HG02973 (cell line): ENCODE data around the gene PRDM16.

Source experiments
- ATAC-seq: cut with Tn5 transposase; IDR thresholded peaks from one replicate; pipeline ENCODE4 v1.9.1; 2021; ENCODE audit warnings: moderate library complexity; ENCODE audit not compliant: unreplicated experiment

Gene PRDM16

DNA sequence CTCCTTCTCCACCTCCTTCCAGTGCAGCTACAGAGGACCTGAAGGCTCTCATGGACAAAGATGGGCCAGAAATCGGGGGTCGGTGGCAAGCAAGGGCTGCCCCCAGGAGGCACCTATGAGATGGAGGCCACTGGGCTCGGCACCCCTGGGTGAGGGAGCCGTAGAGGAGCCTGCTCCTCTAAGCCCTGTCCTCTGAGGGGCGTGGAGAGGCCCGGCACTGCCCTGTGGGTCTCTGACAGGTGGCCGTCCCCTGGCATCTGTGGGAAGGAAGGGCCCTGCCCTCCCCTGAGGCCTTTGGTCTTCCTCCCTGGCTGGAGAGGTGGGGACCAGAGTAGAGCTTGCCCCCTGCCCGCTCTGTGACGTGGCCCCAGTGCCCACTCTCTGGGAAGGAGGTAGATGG is 30.9 kb downstream of the PRDM16 start:
- no peak for ATAC-seq

DNA sequence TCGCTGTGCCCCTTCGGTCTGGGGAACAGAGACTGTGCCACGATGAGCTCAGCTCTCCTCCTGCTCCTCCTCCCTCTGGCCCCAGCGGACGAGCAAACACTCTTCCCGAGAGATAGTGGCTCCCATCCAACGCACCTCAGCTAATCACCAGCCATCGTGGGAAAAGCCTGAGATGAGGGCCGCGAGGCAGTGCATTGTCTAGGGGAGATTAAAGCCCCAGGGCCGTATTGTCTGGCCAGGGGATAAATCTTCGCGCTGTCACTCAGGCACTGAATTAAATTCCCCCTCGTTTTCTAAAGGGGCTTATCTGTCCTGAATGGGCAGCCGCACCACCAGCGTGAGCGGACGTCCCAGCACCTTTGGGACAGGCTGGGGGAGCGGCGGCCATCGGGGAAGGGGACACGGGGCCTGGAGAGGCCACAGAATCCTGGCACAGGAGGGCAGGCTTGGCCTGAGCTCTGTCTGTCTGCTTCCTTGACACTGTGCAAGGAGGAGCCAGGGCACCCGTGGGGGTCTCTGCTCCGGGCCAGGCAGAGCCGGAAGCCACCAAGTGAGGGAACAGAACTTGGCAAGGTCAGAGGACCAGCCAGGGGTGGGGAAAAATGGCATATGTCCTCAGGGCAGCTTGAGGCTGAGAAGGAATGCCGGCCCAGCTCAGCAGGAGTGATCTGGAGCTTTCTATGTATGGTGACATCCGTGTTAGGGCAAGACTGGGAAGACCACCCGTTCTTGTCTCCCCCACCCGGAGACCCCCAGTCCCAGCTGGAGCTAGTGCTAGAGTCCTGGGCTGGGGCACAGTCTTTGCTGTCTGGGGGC is 32.3 kb downstream of the PRDM16 start:
- ATAC-seq, result no peak

DNA sequence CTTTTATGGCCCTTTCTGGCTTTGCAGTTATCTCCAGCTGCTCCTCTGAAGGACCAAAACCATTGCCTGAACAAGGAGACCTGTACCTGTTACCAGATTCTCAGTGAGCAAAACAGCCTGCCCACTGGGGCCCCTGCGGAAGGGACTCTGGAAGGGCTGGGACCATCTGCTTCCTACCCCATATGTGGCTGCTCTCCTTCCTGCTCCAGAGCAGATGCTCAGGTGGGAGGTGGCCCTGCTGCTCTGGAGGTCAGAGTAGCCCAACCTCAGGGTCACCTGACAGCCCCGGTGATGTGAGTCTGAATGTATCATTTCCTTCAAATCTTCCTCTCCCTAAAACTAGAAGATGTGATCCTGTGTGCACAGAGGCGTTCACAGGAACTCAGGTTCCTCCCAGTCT is 33.6 kb downstream of the PRDM16 start:
- ATAC-seq, result no peak

DNA sequence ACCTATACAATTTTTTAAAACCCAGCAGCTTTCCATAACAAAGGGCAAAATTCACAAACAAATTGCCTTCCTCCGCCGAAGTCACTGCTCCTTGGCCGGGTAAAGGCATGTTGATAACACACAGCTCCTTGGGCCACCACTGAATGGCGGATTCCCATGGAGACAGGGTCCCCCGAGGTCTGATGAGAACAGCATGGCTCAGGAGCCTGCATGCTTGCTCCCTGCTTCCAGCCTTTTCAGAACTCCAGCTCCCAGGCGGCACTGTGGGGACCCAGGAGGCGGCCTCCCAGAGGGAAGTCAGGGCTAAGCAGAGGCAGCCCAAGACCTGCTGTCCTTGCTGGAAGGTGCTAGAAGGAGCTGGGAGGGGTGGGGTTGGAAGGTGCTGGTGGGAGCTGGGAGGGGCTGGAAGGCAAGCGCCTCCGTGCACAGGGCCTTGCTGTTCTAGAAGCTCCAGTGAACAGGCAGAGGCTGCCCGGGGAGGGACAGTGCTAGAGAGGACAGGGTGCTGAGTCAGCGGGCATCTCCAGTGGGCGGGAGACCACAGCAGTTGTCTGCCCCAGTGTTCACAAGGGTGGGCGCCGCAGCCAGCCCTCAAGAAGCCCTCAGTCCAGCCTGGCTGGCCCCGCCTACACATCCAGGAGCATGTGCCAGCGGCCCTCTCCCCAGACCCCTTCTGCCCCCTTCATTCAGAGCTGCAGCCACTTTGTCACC is 35.1 kb downstream of the PRDM16 start:
- ATAC-seq, result no peak

- no peak for ATAC-seq
These were observed 36.3 kb downstream of the PRDM16 start for GRCh38 chr1:3105167-3105863.

DNA sequence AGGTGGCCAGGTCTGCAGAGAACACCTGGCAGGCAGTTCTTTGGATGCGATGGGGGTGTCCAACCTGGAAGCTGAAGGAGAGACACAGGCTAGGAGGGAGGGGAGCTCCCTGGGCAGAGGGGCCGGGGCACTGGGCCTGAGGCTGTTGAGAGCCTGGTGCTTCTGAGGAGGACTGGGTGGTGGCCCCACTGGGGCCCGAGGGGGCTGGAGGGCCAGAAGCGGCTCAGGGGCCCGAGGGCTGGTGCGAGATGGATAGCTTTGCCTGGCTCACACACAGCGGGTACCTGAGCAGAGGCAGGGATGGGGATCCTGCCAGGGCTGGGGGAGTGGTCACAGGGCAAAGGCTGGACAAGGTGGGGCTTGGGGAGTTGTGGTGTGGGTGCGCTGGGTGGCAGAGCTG is 37.2 kb downstream of the PRDM16 start:
- ATAC-seq, result no peak

DNA sequence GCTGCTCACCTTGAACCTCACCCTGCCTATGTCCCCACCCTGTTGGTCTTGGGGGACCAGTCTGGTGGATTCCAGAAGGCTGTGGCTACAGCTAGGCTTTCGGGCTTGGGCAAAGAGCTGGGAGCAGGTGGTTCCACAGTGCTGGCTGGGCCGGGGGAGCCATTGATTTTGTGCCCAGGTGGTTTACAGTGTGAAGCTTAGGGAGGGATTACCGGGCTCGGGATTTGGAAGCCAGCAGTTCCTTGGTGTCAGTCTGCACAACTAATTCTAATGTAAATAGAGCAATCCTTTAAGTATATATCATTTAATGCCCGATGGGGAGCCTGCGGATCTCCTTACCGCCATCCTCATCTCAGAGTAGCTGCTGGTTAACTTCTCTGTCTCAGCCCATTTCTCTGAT is 38.2 kb downstream of the PRDM16 start:
- no peak for ATAC-seq

DNA sequence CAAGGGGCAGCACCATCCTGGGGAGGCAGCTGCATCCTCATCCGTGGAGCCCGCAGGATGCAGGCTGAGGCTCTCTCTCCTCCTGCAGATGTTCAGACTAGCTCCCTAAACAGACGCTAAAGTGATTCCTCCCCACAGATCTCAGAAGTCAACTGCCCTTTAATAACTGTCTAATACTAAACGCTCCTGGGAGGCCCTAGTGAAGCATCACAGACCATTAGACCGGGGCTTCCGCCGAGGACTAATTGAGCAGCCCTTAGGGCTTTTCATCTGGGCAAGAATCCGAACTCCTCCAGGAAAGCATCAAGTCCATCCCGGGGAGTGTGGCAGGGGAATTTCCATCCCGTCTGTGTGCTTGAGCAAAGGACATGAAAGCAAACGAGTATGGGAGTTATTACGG is 40.4 kb downstream of the PRDM16 start:
- no peak for ATAC-seq

- ATAC-seq, result no peak
These were observed 42.5 kb downstream of the PRDM16 start for GRCh38 chr1:3111348-3112021.

DNA sequence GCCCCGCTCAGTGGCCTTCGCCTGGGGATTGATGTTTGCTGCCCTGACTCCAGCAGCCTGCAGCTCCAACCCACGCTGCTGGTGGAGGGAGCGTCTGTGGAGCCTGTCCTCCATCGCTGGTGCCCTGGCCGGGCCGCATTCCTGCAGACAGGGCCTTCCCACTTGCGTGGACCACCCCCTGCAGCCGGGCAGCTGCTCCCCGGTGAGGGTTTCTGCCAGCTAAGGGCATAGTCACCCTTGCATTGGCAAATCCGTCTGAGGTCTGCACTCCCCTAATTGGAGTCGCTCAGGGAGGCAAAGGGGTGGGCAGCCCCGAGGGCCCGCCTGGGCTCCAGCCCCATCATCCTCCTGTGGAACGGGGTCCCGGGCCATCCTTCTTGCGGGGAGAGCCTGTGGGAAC is 43.5 kb downstream of the PRDM16 start:
- ATAC-seq, result no peak

- no peak for ATAC-seq
These were observed 44.2 kb downstream of the PRDM16 start for GRCh38 chr1:3113047-3113740.

DNA sequence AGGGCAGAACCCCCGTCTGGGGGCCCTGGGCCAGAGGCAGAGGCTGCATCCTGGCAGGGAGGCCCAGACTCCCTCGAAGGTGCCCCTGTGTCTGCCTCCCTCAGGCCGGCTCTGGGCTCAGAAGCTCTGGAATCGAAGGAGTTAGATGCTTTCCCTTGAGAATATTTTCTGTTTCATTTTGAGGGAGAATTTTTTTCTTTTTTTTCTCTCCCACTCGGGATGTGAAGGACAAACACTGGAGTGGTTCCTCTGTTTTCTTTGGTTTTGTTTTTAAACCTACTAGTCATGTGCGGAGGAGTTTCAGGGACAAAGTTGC is 44.7 kb downstream of the PRDM16 start:
- no peak for ATAC-seq

DNA sequence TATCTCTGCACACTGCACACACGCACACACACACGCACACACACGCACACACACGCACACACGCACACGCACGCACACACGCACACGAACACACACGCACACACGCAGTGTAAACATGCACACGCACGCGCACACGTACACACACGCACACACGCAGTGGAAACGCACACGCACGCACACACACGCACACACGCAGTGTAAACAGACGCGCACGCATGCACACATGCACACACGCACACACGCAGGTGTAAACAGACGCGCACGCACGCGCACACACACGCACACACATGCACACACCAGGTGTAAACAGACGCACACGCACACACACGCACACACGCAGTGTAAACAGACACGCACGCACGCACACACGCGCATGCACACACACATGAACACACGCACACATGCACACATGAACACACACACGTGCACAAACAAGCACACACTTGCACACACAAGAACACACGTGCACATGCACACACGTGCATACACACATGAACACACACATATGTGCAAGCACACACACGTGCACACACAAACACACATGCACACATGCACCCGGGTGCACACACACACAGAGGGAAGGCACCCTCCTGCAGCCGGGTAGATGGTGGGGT is 45.2 kb downstream of the PRDM16 start:
- no peak for ATAC-seq

DNA sequence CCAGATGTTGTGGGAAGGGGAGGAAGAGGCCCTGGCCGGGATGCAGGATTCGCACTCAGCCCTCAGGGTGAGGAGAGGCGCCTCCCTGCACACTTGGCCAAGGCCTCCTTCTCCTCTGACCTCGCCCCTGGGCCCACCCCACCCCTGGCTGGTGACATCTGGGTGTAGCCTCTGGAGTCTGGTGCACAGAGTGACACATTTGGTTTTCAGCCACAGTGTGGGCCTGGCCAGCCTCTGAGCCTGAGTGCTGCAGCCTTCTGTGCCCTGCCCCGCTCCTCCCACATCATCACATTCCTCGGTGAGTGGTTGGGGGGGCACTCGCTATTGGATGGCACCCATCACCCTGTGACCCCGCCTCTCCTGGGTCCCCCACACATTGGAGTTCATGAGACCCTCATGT is 45.8 kb downstream of the PRDM16 start:
- no peak for ATAC-seq

GRCh38 chr1:3115275-3116149 is 46.5 kb downstream of the PRDM16 start:
- no peak for ATAC-seq

DNA sequence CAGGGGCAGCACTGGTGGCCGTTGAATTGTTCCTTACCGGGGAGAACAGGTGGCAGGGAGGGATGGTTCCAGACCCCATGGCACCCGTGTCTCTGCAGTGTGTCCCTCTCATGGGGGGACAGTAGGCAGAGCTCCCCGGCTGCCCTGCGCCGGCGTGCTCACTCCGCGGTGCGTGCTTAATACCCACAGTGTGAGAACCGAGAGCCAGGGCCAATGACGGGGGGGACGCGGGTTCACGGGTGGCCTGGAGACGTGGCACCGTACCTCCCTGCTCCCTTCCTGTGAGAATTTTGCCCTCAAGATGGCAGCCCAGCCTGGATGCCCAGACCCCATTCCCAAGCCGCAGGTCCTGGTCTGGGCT is 47.1 kb downstream of the PRDM16 start:
- ATAC-seq, result no peak

DNA sequence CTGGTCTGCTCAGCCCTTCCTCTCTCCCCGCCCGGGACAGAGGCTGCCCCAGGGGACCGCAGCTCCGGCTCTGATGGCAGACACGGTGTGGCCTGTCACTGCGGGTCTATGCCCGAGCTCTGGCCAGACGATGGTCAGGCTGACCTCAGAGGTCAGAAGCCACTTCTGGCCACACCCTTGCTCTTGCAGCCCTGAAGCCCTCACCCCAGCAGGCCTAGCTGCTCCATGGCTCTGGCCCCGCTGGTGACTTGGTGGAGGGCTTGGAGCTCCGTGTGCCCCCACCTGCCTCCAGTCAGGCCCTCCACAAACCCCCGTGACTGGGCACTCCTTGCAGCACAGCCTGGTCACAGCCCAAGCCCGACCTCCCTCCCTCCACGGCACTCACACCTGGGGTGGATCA is 47.6 kb downstream of the PRDM16 start:
- ATAC-seq, result no peak

DNA sequence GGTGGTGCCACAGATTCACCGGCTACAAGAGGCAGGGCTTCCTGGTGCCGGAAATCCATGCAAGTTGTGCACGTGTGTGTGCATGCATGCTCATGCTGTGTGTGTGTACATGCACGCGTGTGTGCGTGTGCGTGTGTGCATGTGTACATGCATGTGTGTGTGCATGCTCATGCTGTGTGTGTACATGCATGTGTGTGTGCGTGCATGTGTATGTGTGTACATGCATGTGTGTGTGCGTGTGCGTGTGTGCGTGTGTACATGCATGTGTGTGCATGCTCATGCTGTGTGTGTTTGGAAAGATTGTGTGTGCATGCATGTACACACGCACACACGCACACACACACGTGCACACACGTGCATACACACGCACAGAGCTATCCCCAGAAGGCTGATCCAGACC is 48.9 kb downstream of the PRDM16 start:
- no peak for ATAC-seq

DNA sequence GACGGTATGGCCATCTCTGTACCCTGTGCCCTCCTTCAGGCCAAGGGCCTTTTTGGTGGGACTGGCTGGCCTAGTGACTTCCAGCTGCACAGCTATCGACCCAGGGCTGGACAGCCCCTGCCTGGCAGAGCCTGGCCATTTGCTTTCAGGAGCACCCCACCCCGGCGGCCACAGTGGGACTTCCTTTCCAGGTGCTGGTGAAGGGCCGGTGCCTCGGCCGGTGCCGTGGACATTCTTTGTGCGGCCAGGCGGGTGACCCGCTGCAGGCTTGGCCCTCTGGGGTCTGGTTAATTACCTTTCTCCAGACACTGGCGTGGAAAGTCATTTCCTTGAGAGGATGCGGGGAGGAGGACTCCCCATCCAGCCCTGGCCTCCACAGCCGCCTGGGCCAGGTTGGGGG is 50.1 kb downstream of the PRDM16 start:
- no peak for ATAC-seq

DNA sequence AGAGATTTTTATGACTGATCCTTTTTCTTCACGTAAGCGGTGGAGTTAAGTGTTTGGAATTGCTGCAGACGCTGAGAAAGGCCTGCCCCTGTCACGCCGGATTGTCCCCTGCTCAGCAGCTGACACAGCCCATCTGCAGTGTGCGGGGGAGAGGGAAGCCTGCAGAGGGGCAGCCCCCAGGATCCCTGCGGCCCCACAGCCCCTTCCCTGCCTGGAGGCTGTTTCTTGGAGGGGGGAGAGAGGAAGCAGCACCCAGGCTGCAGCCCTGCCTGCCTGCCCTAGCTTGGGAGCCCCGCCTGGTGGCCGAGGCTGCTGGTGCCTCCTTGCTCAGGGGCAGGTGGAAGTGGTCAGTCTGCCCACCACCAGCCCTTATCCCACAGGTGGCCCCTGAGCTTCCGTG is 50.7 kb downstream of the PRDM16 start:
- no peak for ATAC-seq
